WERI-Rb-1 (cell line): ENCODE measurements around the gene PLPP3.

Experiments used
- DNase-seq: peaks from one replicate; pipeline ENCODE4 v3.0.0-alpha.2; 2020
- H3K27ac ChIP-seq: fragments of 250-450 bp; sonication (Bioruptor Pico); 2 replicates; pipeline ENCODE4 v1.5.1; 2020; ENCODE audit warnings: mild to moderate bottlenecking, moderate library complexity
- H3K27me3 ChIP-seq: fragments of 250-450 bp; sonication (Bioruptor Pico); 2 replicates; pipeline ENCODE4 v1.5.1; 2021; ENCODE audit warnings: mild to moderate bottlenecking, low read depth, moderate library complexity; ENCODE audit not compliant: insufficient read depth, severe bottlenecking
- H3K36me3 ChIP-seq: fragments of 250-450 bp; sonication (Bioruptor Pico); 2 replicates; pipeline ENCODE4 v1.5.1; 2020; ENCODE audit warnings: mild to moderate bottlenecking, moderate library complexity
- H3K4me3 ChIP-seq: 2 replicates; pipeline ENCODE4 v1.5.1; 2011; ENCODE audit warnings: low read depth, mild to moderate bottlenecking, control low read depth, low read length
- H3K9me3 ChIP-seq: fragments of 250-450 bp; sonication (Bioruptor Pico); 2 replicates; pipeline ENCODE4 v1.5.1; 2021; ENCODE audit warnings: mild to moderate bottlenecking, moderate library complexity; ENCODE audit not compliant: severe bottlenecking
- CTCF ChIP-seq: IDR thresholded peaks from 2 replicates; pipeline ENCODE4 v1.5.1; 2011; ENCODE audit warnings: low read depth, mild to moderate bottlenecking, control low read depth, inconsistent platforms, low read length

Gene PLPP3

GRCh38 chr1:56446531-56447098 lies 132.7 kb downstream of the PLPP3 start:
- Histone ChIP-seq H3K27me3 (no peaks in the 10 kb centered on the region), H3K36me3 (no peaks in the 10 kb centered on the region), H3K27ac (no peak overlapping the region), H3K4me3 (no peak overlapping the region), H3K9me3 (no peaks in the 10 kb centered on the region)
- DNase-seq = no peak
- no peak for TF ChIP-seq CTCF

DNA sequence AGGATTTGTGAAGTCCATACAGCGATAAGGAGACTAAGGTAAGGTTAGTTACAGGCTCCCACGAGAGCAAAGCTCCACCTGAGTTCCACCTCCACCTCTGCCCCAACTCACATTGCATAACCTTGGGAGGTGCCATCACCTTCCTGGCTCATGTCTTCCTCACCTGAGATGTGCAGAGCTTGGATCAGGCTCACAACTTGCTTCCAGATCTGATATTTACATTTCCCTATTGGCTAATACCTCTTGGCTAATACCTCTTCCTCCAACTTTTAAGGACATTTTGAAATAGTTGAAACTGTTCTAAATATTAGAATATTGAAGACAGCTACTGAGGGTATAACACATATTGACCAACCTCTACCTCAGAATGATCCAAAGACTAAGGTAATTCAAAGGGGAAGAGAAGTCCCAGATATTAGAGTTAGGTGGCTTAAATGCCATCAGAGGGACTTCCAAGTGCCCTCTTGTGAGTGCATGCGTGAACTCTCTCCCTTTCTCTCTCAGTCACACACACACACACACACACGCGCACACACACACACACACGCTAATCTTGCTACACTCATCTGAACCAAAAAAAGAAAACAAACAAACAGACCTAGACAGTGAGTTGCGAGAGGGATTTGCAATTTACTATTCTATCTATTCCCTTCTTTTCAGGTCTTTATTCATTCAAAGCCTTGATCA lies 134.3 kb downstream of the PLPP3 start:
- DNase-seq = no peak
- TF ChIP-seq CTCF = no peak
- no peaks in the 10 kb centered on the region for H3K36me3 ChIP-seq
- H3K27ac ChIP-seq = no peak overlapping the region
- H3K27me3 ChIP-seq = no peaks in the 10 kb centered on the region
- no peak overlapping the region for H3K4me3 ChIP-seq
- no peaks in the 10 kb centered on the region for H3K9me3 ChIP-seq
